Measurements from ENCODE around the gene MAPRE3. TPM values are rescaled to one million over a fixed set of nuclear protein-coding genes. Genes with fewer than 3 reads are reported as not detected.

The MAPRE3 gene
- total and polyA plus RNA-seq, 9 of the 15 experiments (the other 6 are each of a cell fraction or from before 2014, with no cell fraction given) = 0.70 to 43.2 (median 12.6) TPM

GRCh38 chr2:26983746-26984145, 13.3 kb downstream of the MAPRE3 start (continued):
- TF ChIP-seq SMARCB1 (IDR thresholded peaks at IDR 0.05; ENCODE audit: insufficient read length, low read depth) = no peak
- TF ChIP-seq ZBTB9 (CRISPR knock-in tag; IDR thresholded peaks at IDR 0.05) = no peak
- no peak for TF ChIP-seq CBX3 (IDR thresholded peaks at IDR 0.05; ENCODE audit: borderline replicate concordance in 1 of 2, low read length in 2 of 2)
- no peak for TF ChIP-seq HDAC1 (IDR thresholded peaks at IDR 0.05)
- no peak for TF ChIP-seq ZNF444 (CRISPR knock-in tag; IDR thresholded peaks at IDR 0.05)

GRCh38 chr2:26985807-26986206, 15.4 kb downstream of the MAPRE3 start:
- no peak for DNase-seq (ENCODE audit: extremely low read depth in 1 of 4, low spot score in 3 of 4)
- ATAC-seq = no peak
- H3K4me1 ChIP-seq (replicated peaks in 1 of 2; ENCODE audit: control insufficient read depth in 2 of 2, insufficient read depth in 2 of 2, low read length in 2 of 2) = peaks cover under 1 to 17% of the 10 kb centered on the region in 2 experiments; a peak in 3 of 5 replicates
- H3K36me3 ChIP-seq (ENCODE audit: control insufficient read depth, insufficient read depth, low read length) = peaks cover 34% of the 10 kb centered on the region
- intact Hi-C loops (cut with micrococcal nuclease) = no loop called here
- CTCF ChIA-PET (ENCODE audit: low intra/inter-chr PET ratio) = no interaction called here
- no peak overlapping the region for H3K4me2 ChIP-seq (ENCODE audit: insufficient read depth, low read length)
- H3K79me2 ChIP-seq (ENCODE audit: control insufficient read depth, insufficient read depth, low read length) = peaks cover 40% of the 10 kb centered on the region
- no peak overlapping the region for H2AFZ ChIP-seq (ENCODE audit: low read depth, low read length)
- H4K20me1 ChIP-seq (replicated peaks; ENCODE audit: control insufficient read depth, insufficient read depth, low read length) = 0 out of 2 replicates have a peak, but pooled peaks cover 7% of the 10 kb centered on the region
- H3K27me3 ChIP-seq (ENCODE audit: control insufficient read depth in 2 of 2, insufficient read depth in 2 of 2, low read length in 2 of 2) = no peaks in the 10 kb centered on the region
- no TSS peak for BruUV-seq (replicated peaks)
- H3K9me3 ChIP-seq (replicated peaks; ENCODE audit: control insufficient read depth, insufficient read depth, low read depth, low read length) = no peaks in the 10 kb centered on the region
- FAIRE-seq = no peak
- no peaks in the 10 kb centered on the region for H3K9me1 ChIP-seq (ENCODE audit: control insufficient read depth, insufficient read depth, low read length)
- H3K4me3 ChIP-seq = no peak overlapping the region
- no peak overlapping the region for H3K9ac ChIP-seq (ENCODE audit: insufficient read depth in 1 of 2, low read depth in 2 of 2, low read length in 2 of 2)
- POLR2A ChIA-PET = interaction anchor here (1.0 kb wide), 1 partner anchor 14 kb away, joined by 3 read pairs; no protein-coding TSS in a partner anchor
- H3K27ac ChIP-seq (ENCODE audit: extremely low read depth, low read depth, low read length) = no peak overlapping the region
- 82% methylated on average over 4 of the region's 4 CpGs for WGBS (ENCODE audit: insufficient coverage, low coverage, missing lambda C conversion rate)
- in situ Hi-C loops (cut with MboI) = no loop called here
- TF ChIP-seq ZNF707 (CRISPR knock-in tag; conservative IDR thresholded peaks at IDR 0.05) = no peak
- TF ChIP-seq UBTF (IDR thresholded peaks at IDR 0.05; ENCODE audit: borderline replicate concordance in 1 of 2, low read depth in 2 of 2, low read length in 2 of 2) = no peak
- TF ChIP-seq HDAC3 (IDR thresholded peaks at IDR 0.05; ENCODE audit: borderline replicate concordance, partially characterized antibody) = no peak
- no peak for TF ChIP-seq THAP7 (CRISPR knock-in tag; IDR thresholded peaks at IDR 0.05)
- no peak for TF ChIP-seq PCBP1 (IDR thresholded peaks at IDR 0.05; ENCODE audit: low read depth, low read length, poor library complexity, severe bottlenecking)
- TF ChIP-seq ZNF778 (CRISPR knock-in tag; IDR thresholded peaks at IDR 0.05) = no peak

Measured in K562 (cell line).